Measurements from ENCODE around the gene PAPOLB.

GRCh38 chr7:4817178-4817901 lies 44.5 kb downstream of the PAPOLB start:
- TF ChIP-seq CTCF (IDR thresholded peaks at IDR 0.05) (no peak), POLR2A (IDR thresholded peaks at IDR 0.05) (no peak)

Measured in esophagus squamous epithelium (tissue), 4 donors.